Peyer's patch (tissue), 4 donors: ENCODE data around the gene GLI3.

ENCODE experiments used
- POLR2A ChIP-seq, 2 donors: fragments of 450-650 bp; IDR thresholded peaks; one replicate each; pipeline ENCODE4 v1.5.1; 2017; ENCODE audit warnings: antibody characterized with exemption in 2 of 2, mild to moderate bottlenecking in 2 of 2, moderate library complexity in 2 of 2
- TF ChIP-seq, protein P1 (sequence below), 6 experiments: fragments of 450-650 bp in 4 of 6; fragments of 200-600 bp in 2 of 6; sonication (generic) in 1 of 6; IDR thresholded peaks; one replicate each; pipeline ENCODE4 v1.5.1; 2017 to 2019; ENCODE audit warnings: antibody characterized with exemption in 6 of 6, mild to moderate bottlenecking in 3 of 6, moderate library complexity in 1 of 6

DNA sequence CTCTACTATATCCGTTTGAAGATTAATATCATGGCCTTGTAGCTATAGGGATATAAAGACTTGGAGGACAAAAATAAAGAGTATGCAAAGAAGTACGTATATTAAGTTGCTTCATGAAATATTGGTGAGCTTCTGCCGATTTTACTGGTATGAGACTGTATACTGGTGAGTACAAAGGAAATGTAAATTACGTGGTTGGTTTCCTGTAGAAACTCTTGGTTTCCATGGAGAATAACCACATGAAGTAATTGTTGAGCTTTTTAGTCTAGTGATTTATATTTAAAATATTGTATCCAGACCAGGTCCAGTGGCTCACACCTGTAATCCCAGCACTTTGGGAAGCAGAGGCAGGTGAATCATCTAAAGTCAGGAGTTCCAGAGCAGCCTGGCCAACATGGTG, 32.2 kb upstream of the GLI3 start:
- TF ChIP-seq, protein P1, sequence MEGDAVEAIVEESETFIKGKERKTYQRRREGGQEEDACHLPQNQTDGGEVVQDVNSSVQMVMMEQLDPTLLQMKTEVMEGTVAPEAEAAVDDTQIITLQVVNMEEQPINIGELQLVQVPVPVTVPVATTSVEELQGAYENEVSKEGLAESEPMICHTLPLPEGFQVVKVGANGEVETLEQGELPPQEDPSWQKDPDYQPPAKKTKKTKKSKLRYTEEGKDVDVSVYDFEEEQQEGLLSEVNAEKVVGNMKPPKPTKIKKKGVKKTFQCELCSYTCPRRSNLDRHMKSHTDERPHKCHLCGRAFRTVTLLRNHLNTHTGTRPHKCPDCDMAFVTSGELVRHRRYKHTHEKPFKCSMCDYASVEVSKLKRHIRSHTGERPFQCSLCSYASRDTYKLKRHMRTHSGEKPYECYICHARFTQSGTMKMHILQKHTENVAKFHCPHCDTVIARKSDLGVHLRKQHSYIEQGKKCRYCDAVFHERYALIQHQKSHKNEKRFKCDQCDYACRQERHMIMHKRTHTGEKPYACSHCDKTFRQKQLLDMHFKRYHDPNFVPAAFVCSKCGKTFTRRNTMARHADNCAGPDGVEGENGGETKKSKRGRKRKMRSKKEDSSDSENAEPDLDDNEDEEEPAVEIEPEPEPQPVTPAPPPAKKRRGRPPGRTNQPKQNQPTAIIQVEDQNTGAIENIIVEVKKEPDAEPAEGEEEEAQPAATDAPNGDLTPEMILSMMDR (IDR thresholded peaks at IDR 0.05), result no peak
- no peak for TF ChIP-seq POLR2A (IDR thresholded peaks at IDR 0.05)
